GM18507 (cell line): ENCODE data around the gene TSPAN17.
"Not testable (repeated sequence)": the region's sequence is repeated elsewhere in the genome, so short reads cannot be mapped to it uniquely, and the experiment has no call there.

ENCODE experiments used
- DNase-seq: peaks from one replicate; pipeline ENCODE4 v3.0.0; 2011; ENCODE audit warnings: low read depth; ENCODE audit not compliant: insufficient read length; ENCODE audit errors: extremely low spot score
- FAIRE-seq: peaks from 2 replicates; lab custom pipeline; 2011; peaks lifted over from hg19 to GRCh38; lab: Jason Lieb, UNC

TSPAN17 gene

GRCh38 chr5:176695073-176695472, 47.8 kb downstream of the TSPAN17 start:
- FAIRE-seq, result no peak
- DNase-seq, result no peak

- DNase-seq (no peak), FAIRE-seq (no peak)
These were observed 50.1 kb downstream of the TSPAN17 start for GRCh38 chr5:176697267-176697933.

GRCh38 chr5:176697934-176698538, 50.8 kb downstream of the TSPAN17 start:
- no peak for DNase-seq
- no peak for FAIRE-seq

- not testable (repeated sequence) for DNase-seq, FAIRE-seq
These were observed 52.2 kb downstream of the TSPAN17 start for GRCh38 chr5:176699446-176699845.

GRCh38 chr5:176700239-176700847, 53.1 kb downstream of the TSPAN17 start:
- FAIRE-seq, result no peak
- DNase-seq, result no peak

- no peak for FAIRE-seq
These were observed 55.7 kb downstream of the TSPAN17 start for GRCh38 chr5:176702671-176703641.

GRCh38 chr5:176703857-176704256, 56.6 kb downstream of the TSPAN17 start:
- FAIRE-seq (no peak), DNase-seq (no peak)

More at GRCh38 chr5:176702671-176703641, 55.7 kb downstream of the TSPAN17 start:
- no peak for DNase-seq

- FAIRE-seq (no peak), DNase-seq (no peak)
These were observed 57.1 kb downstream of the TSPAN17 start for GRCh38 chr5:176704355-176704754.

- no peak for DNase-seq
- no peak for FAIRE-seq
These were observed 57.5 kb downstream of the TSPAN17 start for GRCh38 chr5:176704817-176705216.
